C4-2B (cell line): ENCODE data around the gene ADAM12.

ENCODE experiments used
- CTCF ChIP-seq: fragments of 450-650 bp; conservative IDR thresholded peaks from 2 replicates; pipeline ENCODE4 v1.5.1; 2017; ENCODE audit warnings: mild to moderate bottlenecking
- ZFX ChIP-seq: fragments of 450-650 bp; IDR thresholded peaks from 2 replicates; pipeline ENCODE4 v1.6.1; 2017

- TF ChIP-seq CTCF: no peak
- TF ChIP-seq ZFX: no peak
Observed at GRCh38 chr10:126250045-126250444, 138.2 kb downstream of the ADAM12 start.
